HG03378 (cell line): ENCODE data around the gene PDXDC1.
A peak's percentile ranks its signal among the peaks of the same experiment; 100 is the strongest.
"Not testable (repeated sequence)": the region's sequence is repeated elsewhere in the genome, so short reads cannot be mapped to it uniquely, and the experiment has no call there.

Experiments
- ATAC-seq: cut with Tn5 transposase; IDR thresholded peaks from one replicate; pipeline ENCODE4 v1.9.1; 2021; ENCODE audit warnings: mild to moderate bottlenecking, moderate library complexity; ENCODE audit not compliant: unreplicated experiment

PDXDC1 gene, protein sequence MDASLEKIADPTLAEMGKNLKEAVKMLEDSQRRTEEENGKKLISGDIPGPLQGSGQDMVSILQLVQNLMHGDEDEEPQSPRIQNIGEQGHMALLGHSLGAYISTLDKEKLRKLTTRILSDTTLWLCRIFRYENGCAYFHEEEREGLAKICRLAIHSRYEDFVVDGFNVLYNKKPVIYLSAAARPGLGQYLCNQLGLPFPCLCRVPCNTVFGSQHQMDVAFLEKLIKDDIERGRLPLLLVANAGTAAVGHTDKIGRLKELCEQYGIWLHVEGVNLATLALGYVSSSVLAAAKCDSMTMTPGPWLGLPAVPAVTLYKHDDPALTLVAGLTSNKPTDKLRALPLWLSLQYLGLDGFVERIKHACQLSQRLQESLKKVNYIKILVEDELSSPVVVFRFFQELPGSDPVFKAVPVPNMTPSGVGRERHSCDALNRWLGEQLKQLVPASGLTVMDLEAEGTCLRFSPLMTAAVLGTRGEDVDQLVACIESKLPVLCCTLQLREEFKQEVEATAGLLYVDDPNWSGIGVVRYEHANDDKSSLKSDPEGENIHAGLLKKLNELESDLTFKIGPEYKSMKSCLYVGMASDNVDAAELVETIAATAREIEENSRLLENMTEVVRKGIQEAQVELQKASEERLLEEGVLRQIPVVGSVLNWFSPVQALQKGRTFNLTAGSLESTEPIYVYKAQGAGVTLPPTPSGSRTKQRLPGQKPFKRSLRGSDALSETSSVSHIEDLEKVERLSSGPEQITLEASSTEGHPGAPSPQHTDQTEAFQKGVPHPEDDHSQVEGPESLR

DNA sequence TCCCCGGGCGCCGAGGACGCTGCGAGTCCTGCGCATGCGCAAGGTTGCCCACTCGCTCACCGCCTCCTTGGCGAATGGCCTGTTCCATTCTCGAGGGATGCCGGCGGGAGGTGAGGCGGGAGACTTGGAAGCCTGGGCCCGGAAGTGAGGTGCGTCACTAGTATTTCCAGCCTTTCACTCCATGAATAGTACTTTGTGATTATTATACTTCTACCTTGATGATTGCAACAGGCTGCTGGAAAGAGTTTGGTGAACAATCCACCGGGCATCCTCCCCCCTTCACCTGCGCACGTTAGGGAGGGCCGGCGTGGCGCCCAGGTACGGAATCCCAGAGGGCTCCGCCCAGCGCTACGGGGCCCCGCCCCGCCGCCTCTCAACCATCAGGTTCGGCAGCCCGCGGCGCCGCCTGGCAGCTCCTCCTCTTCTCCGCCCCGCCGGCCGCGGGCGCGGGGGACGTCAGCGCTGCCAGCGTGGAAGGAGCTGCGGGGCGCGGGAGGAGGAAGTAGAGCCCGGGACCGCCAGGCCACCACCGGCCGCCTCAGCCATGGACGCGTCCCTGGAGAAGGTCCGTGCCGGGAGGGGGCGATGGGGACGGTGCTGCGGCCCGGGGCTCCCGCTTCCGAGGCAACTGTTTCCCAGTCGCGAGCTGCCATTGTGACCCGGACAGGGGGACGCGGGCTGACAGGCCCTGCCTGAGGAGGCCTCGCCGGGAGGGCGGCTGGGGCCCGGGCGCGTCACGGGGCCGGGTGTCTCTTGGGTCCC lies at the start of gene PDXDC1:
PDXDC1 (plus strand) TSS at position 371 of the 762 bp plus-strand sequence; CDS start at position 545, 174 bp downstream.
- peak; percentile 73 for ATAC-seq

DNA sequence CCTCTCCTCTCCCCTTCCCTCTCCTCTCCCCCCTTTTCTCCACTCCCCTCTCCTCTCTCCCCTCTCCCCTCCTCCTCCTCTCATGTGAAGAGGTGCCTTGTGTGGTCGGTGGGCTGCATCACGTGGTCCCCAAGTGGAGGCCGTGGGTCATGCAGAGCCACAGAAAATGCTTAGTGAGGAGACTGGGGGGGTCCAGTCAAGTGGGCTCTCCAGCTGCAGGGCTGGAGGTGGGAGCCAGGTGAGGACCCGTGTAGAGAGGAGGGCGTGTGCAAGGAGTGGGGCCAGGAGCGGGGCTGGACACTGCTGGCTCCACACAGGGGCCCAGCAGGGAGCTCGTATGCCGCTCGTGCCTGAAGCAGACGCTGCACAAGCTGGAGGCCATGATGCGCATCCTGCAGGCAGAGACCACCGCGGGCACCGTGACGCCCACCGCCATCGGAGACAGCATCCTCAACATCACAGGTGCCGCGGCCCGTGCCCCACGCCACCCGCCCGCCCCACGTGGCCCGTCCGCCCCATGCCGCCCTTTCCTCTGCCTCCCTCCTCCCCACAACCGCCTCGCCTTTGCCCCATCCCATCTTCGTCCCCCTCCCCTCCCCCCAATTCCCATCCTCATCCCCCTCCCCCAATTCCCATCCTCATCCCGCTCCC lies 46.6 kb upstream of the PDXDC1 start:
- not testable (repeated sequence) for ATAC-seq

DNA sequence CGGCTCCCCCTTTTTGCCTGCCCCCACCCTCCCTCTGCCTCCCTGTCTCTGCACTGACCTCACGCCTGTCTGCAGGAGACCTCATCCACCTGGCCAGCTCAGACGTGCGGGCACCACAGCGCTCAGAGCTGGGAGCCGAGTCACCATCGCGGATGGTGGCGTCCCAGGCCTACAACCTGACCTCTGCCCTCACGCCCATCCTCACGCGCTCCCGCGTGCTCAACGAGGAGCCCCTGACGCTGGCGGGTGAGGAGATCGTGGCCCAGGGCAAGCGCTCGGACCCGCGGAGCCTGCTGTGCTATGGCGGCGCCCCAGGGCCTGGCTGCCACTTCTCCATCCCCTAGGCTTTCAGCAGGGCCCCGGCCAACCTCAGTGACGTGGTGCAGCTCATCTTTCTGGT lies 45.6 kb upstream of the PDXDC1 start:
- not testable (repeated sequence) for ATAC-seq

DNA sequence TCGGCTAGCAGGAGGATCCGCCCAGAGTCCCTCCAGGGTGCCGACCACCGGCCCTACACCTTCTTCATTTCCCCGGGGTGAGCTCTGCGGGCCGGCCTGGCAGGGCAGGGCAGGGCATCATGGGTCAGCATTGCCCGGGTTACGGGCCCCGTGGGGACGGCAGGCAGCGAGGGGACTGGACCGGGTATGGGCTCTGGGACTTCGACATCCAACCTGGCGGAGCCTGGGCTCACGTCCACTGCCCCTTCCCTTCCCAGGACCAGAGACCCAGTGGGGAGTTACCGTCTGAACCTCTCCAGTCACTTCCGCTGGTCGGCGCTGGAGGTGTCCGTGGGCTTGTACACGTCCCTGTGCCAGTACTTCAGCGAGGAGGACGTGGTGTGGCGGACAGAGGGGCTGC lies 44.6 kb upstream of the PDXDC1 start:
- ATAC-seq = not testable (repeated sequence)

DNA sequence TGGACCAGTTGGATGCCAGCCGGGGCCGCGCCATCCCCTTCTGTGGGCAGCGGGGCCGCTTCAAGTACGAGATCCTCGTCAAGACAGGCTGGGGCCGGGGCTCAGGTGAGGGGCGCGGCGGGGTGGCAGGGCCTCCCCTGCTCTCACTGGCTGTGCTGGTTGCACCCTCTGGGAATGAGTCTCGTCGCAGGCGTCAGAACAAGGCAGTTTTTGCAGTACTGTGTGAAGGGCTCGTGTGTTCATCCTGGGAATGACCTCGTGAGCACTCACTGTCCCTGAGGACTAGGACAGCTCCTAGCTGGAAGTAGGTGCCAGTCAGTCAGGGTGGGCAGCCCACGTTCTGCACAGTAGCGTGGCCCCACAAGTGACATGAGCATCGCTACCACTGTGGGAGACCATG lies 43.9 kb upstream of the PDXDC1 start:
- ATAC-seq = not testable (repeated sequence)

DNA sequence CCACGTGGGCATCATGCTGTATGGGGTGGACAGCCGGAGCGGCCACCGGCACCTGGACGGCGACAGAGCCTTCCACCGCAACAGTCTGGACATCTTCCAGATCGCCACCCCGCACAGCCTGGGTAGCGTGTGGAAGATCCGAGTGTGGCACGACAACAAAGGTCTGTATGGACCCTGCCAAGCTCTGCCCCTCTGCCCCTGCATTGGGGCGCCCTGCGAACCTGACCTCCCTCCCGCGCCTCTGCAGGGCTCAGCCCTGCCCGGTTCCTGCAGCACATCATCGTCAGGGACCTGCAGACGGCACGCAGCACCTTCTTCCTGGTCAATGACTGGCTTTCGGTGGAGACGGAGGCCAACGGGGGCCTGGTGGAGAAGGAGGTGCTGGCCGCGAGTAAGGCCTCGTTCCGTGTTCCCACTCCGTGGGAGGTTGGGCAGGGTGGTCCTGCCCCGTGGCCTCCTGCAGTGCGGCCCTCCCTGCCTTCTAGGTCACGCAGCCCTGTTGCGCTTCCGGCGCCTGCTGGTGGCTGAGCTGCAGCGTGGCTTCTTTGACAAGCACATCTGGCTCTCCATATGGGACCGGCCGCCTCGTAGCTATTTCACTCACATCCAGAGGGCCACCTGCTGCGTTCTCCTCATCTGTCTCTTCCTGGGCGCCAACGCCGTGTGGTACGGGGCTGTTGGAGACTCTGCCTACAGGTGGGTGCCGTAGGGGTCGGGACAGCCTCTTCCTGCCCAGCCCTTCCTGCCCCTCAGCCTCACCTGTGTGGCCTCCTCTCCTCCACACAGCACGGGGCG lies 42.0 kb upstream of the PDXDC1 start:
- not testable (repeated sequence) for ATAC-seq

DNA sequence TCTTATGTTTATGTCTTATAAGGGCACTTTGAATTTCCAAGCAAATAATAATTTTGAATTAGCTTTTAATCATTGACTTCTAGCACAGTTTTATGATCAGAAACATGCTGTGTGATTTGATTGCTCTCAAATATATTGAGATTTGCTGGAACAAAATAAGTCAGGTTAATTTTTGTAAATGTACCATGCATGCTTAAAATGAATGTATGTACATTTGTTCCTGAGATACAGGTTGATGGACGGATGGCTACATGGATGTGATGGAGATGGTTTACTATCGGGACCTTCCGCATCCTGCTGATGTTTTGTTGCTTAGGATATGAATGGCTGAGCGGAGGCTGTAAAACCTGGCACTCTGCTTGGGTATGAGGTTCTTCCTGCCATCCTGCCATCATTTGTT lies 37.7 kb upstream of the PDXDC1 start, which contains the start of gene NPIPA1:
NPIPA1 (plus strand) TSS at position 301 of the 400 bp plus-strand sequence; CDS start at position 301, 0 bp downstream.
- not testable (repeated sequence) for ATAC-seq

DNA sequence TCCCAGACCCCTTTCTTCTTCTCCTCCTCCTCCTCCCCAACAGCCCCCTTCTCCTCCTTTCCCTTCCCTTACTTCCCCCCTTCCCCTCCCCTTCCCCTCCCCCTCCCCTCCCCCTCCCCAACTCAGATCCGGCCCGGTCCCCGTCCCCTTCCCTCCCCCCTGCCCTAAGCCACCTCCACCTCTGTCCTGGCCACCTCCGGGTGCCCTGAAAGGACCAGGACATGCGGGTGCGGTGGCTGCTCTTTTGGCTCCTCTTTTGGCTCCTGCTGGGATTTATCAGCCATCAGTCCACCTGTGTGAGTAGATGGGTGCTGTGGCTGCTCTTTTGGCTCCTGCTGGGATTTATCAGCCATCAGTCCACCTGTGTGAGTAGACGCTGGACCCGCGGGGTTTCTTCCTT lies 36.8 kb upstream of the PDXDC1 start:
- not testable (repeated sequence) for ATAC-seq

DNA sequence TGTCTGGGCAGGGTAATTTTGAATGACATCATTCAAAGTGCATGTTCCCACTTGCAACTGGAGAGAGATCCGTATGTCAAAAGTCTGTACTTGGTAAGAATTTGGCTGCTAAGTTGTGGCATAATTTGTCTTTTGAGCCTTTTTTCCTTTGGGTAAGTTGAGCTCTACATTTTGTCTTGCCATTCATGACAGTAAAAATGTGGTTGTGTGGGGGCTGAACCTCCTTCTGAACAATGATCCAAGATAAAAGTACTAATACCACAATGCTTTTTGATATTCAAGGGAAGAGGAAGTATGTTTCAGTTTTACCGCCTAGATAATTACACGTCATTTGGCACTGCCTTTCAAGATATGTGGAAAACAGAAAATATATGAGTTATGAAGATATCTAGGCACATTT lies 32.1 kb upstream of the PDXDC1 start:
- not testable (repeated sequence) for ATAC-seq

DNA sequence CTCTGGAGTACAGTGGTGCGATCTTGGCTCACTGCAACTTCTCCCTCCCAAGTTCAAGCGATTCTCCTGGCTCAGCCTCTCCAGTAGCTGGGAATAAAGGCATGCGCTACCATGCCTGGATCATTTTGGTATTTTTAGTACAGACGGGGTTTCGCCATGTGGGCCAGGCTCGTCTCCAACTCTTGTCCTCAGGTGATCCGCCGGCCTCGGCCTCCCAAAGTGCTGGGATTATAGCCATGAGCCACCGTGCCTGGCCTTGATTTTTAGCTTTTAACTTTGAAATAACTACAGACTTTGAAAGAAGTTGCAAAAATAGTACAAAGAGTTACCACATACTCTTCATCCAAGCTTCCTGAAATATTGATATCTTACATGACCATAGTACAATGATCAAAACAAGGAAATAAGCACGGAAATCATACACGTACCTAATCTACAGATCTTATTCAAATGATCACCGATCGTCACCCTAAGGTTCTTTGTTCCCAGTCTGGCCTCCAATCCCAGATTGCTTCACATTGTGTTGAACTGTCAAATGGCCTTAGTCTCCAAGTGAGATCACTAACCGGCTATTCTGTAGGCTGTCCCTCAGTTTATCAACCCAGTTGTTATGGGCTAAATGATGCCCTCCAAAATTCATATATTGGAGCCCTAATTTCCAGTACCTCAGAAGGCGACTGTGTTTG lies 19.1 kb upstream of the PDXDC1 start:
- no peak for ATAC-seq

DNA sequence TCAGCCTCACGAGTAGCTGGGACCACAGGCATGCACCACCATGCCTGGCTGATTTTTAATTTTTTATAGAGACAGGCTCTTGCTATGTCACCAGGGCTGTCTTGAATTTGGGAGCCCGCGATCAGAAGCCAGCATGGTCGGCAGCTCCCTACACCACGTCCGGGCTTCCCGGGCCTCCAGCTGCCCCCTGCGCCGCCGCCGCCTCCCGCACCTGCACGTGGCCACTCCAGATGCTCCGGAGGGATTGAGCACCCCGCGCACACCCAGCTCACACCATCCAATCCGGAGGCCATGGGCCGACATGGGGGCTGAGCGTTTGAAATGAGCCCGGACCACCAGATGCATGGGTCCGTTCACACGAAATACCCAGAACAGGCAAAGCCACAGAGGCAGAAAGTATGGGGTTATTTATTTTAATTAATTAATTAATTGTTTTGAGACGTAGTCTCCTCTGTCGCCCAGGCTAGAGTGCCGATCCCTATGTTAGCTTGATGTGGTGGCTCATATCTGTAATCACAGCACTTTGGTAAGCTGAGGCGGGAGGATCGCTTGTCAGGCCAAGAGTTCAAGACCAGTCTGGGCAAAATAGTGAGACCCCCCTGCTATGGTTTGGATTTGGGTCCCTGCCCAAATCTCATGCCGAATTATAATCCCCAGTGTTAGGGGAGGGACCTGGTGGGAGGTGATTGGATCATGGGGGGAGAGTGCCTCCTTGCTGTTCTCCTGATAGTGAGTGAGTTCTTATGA lies 17.1 kb upstream of the PDXDC1 start:
- ATAC-seq = no peak

DNA sequence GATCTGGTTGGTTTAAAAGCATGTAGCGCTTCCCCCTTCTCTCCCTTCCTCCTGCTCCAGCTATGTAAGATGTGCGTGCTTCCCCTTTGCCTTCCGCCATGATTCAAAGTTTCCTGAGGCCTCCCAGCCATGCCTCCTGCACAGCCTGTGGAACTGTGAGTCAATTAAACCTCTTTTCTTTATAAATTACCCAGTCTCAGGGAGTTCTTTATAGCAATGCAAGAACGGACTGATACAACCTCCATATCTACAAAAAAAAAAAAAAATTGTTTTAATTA lies 16.6 kb upstream of the PDXDC1 start:
- ATAC-seq = no peak

DNA sequence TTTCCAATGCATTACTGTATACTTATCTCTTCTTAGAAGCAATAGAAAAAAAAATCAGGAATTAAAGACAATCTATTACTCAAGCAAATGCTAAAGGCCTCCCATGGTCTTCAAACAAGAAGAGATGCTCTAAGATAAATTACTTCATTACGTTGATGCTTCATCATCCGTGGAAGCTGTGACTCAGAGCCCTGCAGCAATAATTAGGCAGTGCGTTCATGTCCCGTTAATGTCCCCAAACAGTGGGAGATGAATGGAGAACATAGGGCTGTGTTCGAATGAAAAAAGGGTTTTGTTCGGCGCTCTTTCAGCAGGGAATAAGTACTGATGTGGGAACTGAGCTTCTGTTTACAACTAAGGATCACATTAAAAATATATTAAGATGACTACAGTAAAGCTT lies 15.9 kb upstream of the PDXDC1 start:
- no peak for ATAC-seq

DNA sequence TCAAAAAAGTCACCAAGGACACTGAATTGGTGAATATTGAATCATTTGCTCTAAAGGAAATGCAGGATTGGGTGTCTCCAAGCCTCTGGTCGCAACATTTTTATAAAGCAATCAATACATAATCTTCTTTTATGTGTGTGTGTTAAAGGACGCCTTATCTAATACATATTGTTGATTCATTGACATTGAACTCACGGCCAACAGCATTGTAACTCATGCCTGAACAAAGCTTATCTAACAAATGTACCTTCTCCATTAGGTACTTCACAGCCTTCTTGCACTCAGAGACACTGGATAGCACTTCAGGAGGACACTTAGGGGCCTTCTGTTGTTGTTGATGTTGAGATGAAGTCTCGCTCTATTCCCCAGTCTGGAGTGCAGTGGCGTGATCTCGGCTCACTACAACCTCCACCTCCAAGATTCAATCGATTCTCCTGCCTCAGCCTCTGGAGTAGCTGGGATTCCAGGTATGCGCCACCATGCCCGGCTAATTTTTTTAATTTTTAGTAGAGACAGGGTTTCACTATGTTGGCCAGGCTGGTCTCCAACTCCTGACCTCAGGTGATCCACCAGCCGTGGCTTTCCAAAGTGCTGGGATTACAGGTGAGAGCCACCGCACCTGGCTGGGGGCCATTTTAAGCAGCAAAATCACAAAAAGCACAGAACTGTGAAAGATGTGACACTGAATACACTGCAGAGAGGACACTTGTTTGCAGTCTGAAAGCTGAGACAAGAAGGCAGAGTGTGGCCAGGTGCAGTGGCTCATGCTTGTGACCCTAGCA lies 13.2 kb upstream of the PDXDC1 start:
- no peak for ATAC-seq

DNA sequence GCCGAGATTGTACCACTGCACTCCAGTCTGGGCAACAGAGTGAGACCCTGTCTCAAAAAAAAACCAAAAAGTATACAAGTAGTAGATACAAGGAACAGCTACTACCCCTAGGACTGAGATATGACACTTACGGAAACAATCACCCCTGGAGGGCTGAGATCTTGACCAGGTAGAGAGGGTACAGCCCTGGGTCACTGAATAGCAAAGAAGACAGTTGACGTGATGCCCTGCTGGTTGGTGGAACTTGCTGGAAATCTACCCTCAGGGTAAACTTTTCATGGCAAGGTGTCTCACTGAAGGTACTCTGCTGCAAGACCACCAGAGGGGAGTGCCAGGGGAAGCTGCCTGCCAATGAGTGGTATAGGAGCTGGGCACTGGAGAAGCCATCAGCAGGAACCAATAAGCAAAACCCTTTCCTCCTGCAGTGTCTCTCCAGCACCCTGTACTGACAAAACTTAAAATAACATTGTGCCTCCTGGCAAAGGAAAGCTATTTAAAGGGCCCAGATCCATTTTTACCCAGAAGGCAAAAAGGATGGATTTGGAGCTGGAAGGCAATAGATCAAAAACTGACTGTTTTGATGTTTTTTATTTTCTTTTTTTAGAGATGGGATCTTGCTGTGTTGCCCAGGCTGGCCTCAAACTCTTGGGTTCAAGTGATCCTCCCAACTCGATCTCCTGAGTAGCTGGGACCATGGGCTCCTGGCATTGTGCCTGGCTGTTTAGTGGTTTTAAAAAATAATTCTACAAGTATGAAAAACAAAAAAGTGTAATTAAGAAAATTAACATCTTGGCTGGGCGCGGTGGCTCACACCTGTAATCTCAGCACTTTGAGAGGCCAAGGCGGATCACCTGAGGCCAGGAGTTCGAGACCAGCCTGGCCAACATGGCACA lies 11.3 kb upstream of the PDXDC1 start:
- ATAC-seq = no peak

DNA sequence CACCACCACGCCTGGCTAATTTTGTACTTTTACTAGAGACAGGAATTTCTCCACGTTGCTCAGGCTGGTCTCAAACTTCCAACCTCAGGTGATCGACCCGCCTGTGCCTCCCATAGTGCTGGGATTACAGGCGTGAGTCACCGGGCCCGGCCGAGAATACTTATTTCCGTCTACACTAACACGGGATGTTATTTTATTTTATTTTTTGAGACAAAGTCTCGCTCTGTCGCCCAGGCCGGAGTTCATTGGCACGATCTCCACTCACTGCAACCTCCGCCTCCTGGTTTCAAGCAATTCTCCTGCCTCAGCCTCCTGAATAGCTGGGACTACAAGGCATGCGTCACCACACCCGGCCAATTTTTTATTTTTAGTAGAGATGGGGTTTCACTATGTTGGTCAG lies 9.5 kb upstream of the PDXDC1 start:
- ATAC-seq = no peak

DNA sequence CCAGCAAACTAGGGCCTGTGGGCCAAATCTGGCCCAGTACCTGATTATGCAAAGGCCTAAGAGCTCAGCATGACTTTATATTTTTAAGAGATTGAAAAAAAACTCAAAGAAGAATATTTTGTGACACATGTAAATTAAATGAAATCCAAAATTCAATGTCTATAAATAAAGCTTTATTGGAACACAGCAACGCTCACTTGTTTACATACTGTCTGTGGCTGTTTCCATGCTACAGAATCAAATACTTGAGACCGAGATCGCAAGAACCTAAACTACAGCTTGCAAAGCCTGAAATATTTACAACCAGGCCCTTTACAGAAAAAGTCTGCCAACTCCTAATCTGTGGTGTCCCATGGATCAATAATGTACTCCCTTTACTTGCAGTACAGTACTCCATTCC lies 5.0 kb upstream of the PDXDC1 start:
- ATAC-seq = not testable (repeated sequence)
